Measurements from ENCODE around the gene GSTP1. TPM values are rescaled to one million over a fixed set of nuclear protein-coding genes. Genes with fewer than 3 reads are reported as not detected.

GSTP1 gene
- total RNA-seq, 1 experiment from 2014 or later, result 838 TPM

GRCh38 chr11:67614730-67615714, 31.4 kb downstream of the GSTP1 start:
- Mint-ChIP-seq H3K27ac (ENCODE audit: unreplicated experiment) (peak overlapping the region; percentile 76), H3K36me3 (ENCODE audit: insufficient read depth, unreplicated experiment) (peaks cover 24% of the 10 kb centered on the region), H3K9me3 (ENCODE audit: low read depth, unreplicated experiment) (no peaks in the 10 kb centered on the region), H3K4me1 (ENCODE audit: low read depth, unreplicated experiment) (peaks cover 16% of the 10 kb centered on the region), H3K4me3 (ENCODE audit: low read depth, unreplicated experiment) (peak overlapping the region; percentile 50), H3K27me3 (ENCODE audit: unreplicated experiment) (no peaks in the 10 kb centered on the region)
- CTCF ChIA-PET, result interaction anchor here (0.8 to 1.8 kb wide), 4 partner anchors 13 to 42 kb away, joined by 4 to 17 read pairs (median 5); partner anchors contain the start of genes GSTP1 and NUDT8
- TF ChIP-seq CTCF (IDR thresholded peaks at IDR 0.05; ENCODE audit: unreplicated experiment), result no peak
- no TSS peak for BruUV-seq (replicated peaks)
- DNase-seq, result peak; percentile 72
- intact Hi-C loops (cut with micrococcal nuclease; ENCODE audit: unreplicated experiment), result no loop called here

GRCh38 chr11:67615728-67616430, 32.3 kb downstream of the GSTP1 start:
- DNase-seq, result no peak
- no peaks in the 10 kb centered on the region for H3K27me3 Mint-ChIP-seq (ENCODE audit: unreplicated experiment)
- intact Hi-C loops (cut with micrococcal nuclease; ENCODE audit: unreplicated experiment), result no loop called here
- CTCF ChIA-PET, result interaction anchor here (0.6 to 1.0 kb wide), 2 partner anchors 32 to 75 kb away, joined by 3 to 4 read pairs; partner anchors contain the start of gene GSTP1
- no peaks in the 10 kb centered on the region for H3K9me3 Mint-ChIP-seq (ENCODE audit: low read depth, unreplicated experiment)
- no peak for TF ChIP-seq CTCF (IDR thresholded peaks at IDR 0.05; ENCODE audit: unreplicated experiment)
- no peak overlapping the region for H3K4me3 Mint-ChIP-seq (ENCODE audit: low read depth, unreplicated experiment)
- H3K27ac Mint-ChIP-seq (ENCODE audit: unreplicated experiment), result no peak overlapping the region
- peaks cover 16% of the 10 kb centered on the region for H3K4me1 Mint-ChIP-seq (ENCODE audit: low read depth, unreplicated experiment)
- H3K36me3 Mint-ChIP-seq (ENCODE audit: insufficient read depth, unreplicated experiment), result peaks cover 24% of the 10 kb centered on the region
- BruUV-seq (replicated peaks), result no TSS peak

- H3K36me3 Mint-ChIP-seq (ENCODE audit: insufficient read depth, unreplicated experiment), result peaks cover 24% of the 10 kb centered on the region
- no peak for DNase-seq
- CTCF ChIA-PET, result interaction anchor here (0.6 kb wide), 2 partner anchors 75 to 297 kb away, joined by 3 read pairs; no protein-coding TSS in a partner anchor
- H3K27ac Mint-ChIP-seq (ENCODE audit: unreplicated experiment), result peak overlapping the region; percentile 39
- H3K4me1 Mint-ChIP-seq (ENCODE audit: low read depth, unreplicated experiment), result peaks cover 16% of the 10 kb centered on the region
- TF ChIP-seq CTCF (IDR thresholded peaks at IDR 0.05; ENCODE audit: unreplicated experiment), result no peak
- no peak overlapping the region for H3K4me3 Mint-ChIP-seq (ENCODE audit: low read depth, unreplicated experiment)
- no TSS peak for BruUV-seq (replicated peaks)
- intact Hi-C loops (cut with micrococcal nuclease; ENCODE audit: unreplicated experiment), result no loop called here
- no peaks in the 10 kb centered on the region for H3K27me3 Mint-ChIP-seq (ENCODE audit: unreplicated experiment)
- no peaks in the 10 kb centered on the region for H3K9me3 Mint-ChIP-seq (ENCODE audit: low read depth, unreplicated experiment)
Observed at GRCh38 chr11:67616431-67617242, 33.0 kb downstream of the GSTP1 start.
